Suppressor macrophage treated with lipopolysaccharide for 4 hours (primary cell): ENCODE results near the gene DOHH.
"Not testable (repeated sequence)": the region's sequence is repeated elsewhere in the genome, so short reads cannot be mapped to it uniquely, and the experiment has no call there.

Experiments used
- DNase-seq: peaks from one replicate; pipeline ENCODE4 v3.0.0-alpha.2; 2020

The DOHH gene

GRCh38 chr19:3534375-3535234, 34.1 kb upstream of the DOHH start:
- no peak for DNase-seq

DNA sequence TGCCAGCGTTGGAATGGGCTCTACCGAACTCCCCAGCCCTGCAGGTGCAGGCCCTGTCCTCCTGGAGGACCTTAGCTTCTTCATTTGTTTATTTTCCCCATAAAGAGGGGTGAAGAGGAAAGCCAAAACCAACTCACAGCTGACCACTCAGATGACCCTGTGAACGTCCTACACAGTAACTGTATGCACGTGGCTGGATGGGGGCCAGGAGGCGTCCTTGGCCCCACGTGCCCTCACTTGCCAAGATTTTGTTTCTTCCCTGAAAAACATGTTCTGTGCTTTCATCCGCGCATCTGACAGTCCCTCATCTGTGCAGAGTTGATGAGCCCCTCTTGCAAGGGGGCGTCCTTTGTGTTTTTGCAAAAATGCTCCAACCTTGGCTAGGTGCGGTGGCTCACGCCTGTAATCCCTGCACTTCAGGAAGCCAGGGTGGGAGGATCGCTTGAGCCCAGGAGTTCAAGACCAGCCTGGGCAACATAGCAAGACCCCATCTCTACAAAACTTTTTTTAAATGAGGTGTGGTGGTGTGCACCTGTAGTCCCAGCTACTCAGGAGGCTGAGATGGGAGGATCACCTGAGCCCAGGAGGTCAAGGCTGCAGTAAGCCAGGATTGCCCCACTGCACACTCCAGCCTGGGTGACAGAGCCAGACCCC, 33.2 kb upstream of the DOHH start:
- no peak for DNase-seq

DNA sequence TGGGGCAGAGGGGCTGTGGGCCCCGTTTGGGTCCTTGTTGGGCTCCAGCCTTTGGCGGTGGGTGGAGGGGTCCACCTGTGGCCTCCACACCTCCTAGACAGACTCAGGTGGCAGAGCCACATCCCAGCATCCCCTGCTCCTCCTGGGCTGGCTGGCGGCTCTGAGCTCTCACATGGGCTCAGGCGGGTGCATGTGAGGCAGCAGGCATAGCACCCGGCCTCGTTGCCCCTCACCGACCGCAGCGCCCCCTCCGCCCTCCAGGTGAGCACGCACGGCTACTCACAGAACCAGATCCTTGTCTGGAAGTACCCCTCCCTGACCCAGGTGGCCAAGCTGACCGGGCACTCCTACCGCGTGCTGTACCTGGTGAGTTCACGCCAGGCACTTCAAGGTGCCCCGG, 32.6 kb upstream of the DOHH start:
- no peak for DNase-seq

- no peak for DNase-seq
These were observed 31.8 kb upstream of the DOHH start for GRCh38 chr19:3532154-3532786.

DNA sequence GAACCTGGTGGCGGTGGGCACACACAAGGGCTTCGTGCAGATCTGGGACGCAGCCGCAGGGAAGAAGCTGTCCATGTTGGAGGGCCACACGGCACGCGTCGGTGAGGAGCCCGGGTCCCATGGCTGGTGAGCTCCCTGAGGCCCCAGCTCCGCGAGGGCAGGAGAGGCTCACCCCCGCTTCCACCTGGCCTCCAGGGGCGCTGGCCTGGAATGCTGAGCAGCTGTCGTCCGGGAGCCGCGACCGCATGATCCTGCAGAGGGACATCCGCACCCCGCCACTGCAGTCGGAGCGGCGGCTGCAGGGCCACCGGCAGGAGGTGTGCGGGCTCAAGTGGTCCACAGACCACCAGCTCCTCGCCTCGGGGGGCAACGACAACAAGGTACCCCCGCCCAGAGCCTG, 31.2 kb upstream of the DOHH start:
- no peak for DNase-seq

DNA sequence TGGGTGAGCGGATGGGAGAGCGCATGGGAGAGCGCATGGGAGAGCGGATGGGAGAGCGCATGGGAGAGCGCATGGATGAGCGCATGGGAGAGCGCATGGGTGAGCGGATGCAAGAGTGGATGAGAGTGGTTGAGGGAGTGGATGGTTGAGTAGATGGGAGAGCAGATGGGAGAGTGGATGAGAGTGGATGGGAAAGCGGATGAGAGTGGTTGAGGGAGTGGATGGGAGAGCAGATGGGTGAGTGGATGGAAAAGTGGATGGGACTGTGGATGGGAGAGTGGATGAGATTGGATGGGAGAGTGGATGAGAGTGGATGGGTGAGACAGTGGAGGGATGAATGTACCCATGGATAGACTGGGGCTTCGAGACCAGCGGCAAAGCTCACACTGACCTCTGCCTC, 29.9 kb upstream of the DOHH start:
- no peak for DNase-seq

GRCh38 chr19:3529299-3529698, 28.8 kb upstream of the DOHH start:
- not testable (repeated sequence) for DNase-seq

DNA sequence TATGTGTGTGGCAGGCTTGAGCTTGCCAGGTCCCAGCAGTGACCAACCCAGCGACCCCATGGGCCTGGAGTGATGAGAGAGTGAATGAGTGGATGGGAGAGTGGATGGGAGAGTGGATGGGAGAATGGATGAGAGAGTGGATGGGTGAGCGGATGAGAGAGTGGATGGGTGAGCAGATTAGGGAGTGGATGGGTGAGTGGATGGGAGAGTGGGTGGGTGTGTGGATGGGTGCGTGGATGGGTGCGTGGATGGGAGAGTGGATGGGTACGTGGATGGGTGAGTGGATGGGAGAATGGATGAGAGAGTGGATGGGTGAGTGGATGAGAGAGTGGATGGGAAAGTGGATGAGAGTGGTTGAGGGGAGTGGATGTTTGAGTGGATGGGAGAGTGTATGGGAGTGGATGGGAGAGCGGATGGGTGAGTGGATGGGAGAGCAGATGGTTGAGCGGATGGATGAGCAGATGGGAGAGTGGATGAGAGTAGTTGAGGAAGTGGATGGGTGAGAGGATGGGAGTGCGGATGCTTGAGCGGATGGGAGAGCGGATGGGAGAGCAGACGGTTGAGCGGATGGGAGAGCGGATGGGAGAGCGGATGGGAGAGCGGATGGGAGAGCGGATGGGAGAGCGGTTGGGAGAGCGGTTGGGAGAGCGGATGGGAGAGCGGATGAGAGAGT, 28.2 kb upstream of the DOHH start:
- no peak for DNase-seq

GRCh38 chr19:3528080-3528479, 27.6 kb upstream of the DOHH start:
- DNase-seq, result no peak

- no peak for DNase-seq
These were observed 26.9 kb upstream of the DOHH start for GRCh38 chr19:3527238-3527910.

DNA sequence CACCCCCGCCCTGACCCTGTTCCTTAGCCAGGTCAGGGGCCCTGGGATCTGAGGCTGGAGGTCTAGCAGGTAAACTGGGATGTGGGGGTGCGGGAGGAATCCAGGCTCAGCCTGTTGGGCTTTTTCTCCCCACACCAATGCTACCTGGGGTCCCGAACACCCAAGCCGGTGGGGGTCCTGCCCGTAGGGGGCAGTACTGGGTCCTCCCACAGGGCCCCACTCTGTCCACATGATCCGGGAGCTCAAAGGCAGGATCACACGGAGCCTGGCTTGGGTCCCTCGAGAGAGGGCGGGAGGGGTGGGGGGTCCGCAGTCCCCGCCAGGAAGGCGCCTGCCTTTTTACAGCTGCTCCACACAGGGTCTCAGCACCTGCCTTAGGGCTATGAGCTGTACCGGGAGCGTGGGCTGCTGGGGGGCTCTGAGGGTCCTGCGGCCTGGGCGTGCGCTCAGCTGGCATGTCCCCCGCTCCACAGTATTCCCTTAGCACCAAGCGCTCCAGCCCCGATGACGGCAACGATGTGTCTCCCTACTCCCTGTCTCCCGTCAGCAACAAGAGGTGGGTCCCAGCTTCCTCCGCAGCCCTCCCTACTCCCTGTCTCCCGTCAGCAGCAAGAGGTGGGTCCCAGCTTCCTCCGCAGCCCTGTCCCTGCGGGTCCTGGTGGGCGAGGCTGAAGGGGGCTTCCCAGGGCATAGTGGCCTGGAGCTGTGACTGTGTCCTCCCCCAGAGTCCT, 26.2 kb upstream of the DOHH start:
- DNase-seq, result no peak

GRCh38 chr19:3524904-3525451, 24.5 kb upstream of the DOHH start:
- no peak for DNase-seq

GRCh38 chr19:3524078-3524842, 23.8 kb upstream of the DOHH start:
- no peak for DNase-seq

- no peak for DNase-seq
These were observed 23.0 kb upstream of the DOHH start for GRCh38 chr19:3523361-3524077.

DNA sequence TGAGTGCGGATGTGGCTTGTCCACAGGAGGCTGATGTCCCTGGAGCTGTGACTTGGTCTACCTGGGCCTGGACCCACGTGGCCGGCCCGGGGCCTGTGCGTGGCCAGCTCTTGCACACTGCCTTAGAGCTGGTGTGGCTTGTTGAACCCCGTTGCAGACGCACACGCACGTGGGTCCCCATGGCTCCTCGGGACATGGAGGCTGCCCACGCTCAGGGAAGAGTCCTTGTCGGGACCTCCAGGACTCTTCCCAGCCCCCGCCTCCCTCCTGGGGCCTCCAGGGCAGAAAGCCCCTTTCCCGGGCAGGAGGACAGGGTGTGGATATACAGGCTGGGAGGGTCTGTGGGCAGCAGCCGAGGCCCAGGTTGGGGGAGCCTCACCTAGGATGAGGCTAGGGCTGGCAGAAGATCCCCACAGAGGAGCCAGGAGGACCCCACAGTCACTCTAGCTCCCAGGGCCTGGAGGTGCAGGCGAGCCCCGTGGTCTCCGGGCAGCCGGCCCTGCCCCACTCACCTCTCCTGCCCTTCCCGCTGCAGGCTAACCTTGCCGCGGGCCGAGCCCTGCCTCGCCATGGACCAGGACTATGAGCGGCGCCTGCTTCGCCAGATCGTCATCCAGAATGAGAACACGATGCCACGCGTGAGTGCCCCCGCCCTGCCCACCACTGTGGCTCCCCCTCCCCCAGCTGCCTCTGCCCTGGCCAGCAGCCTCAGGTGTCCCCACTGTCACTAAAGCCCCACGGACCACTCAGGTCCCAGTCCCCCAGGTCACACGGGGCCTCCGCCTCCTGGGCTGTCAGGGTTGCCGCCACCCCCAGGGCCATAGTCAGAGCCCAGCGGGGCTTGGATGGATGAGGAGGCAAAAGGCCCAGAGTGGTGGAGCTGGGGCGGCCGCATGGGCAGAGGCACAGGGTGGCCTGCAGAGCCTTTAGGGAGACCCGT, 22.2 kb upstream of the DOHH start:
- DNase-seq, result no peak

- no peak for DNase-seq
These were observed 20.6 kb upstream of the DOHH start for GRCh38 chr19:3521104-3521445.

GRCh38 chr19:3520166-3521103, 20.0 kb upstream of the DOHH start:
- no peak for DNase-seq

DNA sequence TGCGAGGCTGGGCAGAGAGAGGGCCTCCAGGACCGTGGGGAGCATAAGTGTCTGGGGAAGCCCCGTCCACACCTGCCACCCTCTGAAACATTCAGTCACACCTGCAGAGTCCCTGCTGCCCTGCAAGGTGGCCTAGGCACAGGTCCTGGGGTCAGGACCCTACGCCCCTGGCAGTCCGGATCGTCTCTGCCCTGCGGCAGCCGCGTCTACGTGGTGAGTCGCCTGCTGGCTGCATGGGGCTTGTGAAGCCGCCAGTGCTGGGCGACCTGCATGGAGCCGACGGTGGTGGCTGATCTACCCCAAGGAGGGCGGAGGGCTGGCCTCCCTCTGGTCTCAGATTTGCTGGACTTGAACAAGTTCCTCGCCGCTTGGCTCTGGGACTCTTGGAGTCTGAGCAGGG, 18.7 kb upstream of the DOHH start:
- no peak for DNase-seq
